WTC11 (cell line): ENCODE measurements around the gene PIP4K2A.

ENCODE experiments used
- CREB1 ChIP-seq: sonication (generic); formaldehyde crosslinking; IDR thresholded peaks from 2 replicates; pipeline ENCODE4 v1.8.0; 2023; ENCODE audit warnings: mild to moderate bottlenecking, missing genetic modification reagents
- JUN ChIP-seq: sonication (generic); formaldehyde crosslinking; IDR thresholded peaks from 2 replicates; pipeline ENCODE4 v1.8.0; 2023; ENCODE audit warnings: mild to moderate bottlenecking, missing genetic modification reagents
- TF ChIP-seq, protein P1 (sequence below): fragments of 200-600 bp; IDR thresholded peaks from 2 replicates; pipeline ENCODE4 v1.8.0; 2022; ENCODE audit warnings: antibody characterized with exemption
- TF ChIP-seq, protein P2 (sequence below): sonication (generic); formaldehyde crosslinking; conservative IDR thresholded peaks from 2 replicates; pipeline ENCODE4 v1.8.1; 2023; ENCODE audit warnings: mild to moderate bottlenecking, low read depth, missing genetic modification reagents, moderate library complexity
- TF ChIP-seq, protein P3 (sequence below): sonication (generic); formaldehyde crosslinking; IDR thresholded peaks from 2 replicates; pipeline ENCODE4 v1.8.1; 2022; ENCODE audit warnings: low read depth, missing genetic modification reagents, borderline replicate concordance

DNA sequence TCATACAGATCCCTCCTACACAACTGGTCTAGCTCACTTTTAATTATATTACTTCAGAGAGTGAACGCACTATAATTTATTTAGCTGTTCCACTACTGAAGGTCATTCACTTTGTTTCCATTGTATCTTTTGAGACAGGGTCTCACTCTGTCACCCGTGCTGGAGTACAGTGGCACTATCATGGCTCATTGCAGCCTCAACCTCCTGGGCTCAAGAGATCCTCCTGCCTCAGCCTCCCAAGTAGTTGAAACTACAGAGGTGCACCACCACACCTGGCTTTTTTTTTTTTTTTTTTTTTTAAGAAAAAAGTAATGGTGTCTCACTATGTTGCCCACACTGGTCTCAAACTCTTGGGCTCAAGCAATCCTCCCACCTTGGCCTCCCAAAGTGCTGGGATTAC lies 49.0 kb downstream of the PIP4K2A start:
- TF ChIP-seq, protein P1, sequence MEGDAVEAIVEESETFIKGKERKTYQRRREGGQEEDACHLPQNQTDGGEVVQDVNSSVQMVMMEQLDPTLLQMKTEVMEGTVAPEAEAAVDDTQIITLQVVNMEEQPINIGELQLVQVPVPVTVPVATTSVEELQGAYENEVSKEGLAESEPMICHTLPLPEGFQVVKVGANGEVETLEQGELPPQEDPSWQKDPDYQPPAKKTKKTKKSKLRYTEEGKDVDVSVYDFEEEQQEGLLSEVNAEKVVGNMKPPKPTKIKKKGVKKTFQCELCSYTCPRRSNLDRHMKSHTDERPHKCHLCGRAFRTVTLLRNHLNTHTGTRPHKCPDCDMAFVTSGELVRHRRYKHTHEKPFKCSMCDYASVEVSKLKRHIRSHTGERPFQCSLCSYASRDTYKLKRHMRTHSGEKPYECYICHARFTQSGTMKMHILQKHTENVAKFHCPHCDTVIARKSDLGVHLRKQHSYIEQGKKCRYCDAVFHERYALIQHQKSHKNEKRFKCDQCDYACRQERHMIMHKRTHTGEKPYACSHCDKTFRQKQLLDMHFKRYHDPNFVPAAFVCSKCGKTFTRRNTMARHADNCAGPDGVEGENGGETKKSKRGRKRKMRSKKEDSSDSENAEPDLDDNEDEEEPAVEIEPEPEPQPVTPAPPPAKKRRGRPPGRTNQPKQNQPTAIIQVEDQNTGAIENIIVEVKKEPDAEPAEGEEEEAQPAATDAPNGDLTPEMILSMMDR: no peak
- TF ChIP-seq, protein P2, sequence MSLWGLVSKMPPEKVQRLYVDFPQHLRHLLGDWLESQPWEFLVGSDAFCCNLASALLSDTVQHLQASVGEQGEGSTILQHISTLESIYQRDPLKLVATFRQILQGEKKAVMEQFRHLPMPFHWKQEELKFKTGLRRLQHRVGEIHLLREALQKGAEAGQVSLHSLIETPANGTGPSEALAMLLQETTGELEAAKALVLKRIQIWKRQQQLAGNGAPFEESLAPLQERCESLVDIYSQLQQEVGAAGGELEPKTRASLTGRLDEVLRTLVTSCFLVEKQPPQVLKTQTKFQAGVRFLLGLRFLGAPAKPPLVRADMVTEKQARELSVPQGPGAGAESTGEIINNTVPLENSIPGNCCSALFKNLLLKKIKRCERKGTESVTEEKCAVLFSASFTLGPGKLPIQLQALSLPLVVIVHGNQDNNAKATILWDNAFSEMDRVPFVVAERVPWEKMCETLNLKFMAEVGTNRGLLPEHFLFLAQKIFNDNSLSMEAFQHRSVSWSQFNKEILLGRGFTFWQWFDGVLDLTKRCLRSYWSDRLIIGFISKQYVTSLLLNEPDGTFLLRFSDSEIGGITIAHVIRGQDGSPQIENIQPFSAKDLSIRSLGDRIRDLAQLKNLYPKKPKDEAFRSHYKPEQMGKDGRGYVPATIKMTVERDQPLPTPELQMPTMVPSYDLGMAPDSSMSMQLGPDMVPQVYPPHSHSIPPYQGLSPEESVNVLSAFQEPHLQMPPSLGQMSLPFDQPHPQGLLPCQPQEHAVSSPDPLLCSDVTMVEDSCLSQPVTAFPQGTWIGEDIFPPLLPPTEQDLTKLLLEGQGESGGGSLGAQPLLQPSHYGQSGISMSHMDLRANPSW (CRISPR knock-in tag): no peak
- TF ChIP-seq JUN (CRISPR knock-in tag): no peak
- TF ChIP-seq, protein P3, sequence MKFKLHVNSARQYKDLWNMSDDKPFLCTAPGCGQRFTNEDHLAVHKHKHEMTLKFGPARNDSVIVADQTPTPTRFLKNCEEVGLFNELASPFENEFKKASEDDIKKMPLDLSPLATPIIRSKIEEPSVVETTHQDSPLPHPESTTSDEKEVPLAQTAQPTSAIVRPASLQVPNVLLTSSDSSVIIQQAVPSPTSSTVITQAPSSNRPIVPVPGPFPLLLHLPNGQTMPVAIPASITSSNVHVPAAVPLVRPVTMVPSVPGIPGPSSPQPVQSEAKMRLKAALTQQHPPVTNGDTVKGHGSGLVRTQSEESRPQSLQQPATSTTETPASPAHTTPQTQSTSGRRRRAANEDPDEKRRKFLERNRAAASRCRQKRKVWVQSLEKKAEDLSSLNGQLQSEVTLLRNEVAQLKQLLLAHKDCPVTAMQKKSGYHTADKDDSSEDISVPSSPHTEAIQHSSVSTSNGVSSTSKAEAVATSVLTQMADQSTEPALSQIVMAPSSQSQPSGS (CRISPR knock-in tag): no peak
- TF ChIP-seq CREB1: no peak
